IMR-90 (cell line): Measurements from ENCODE around the gene RPS19. TPM values are rescaled to one million over a fixed set of nuclear protein-coding genes. Genes with fewer than 3 reads are reported as not detected.

ENCODE experiments used
- ATAC-seq: fragments of 200-7000 bp; cut with Tn5 transposase; 2 replicates; pipeline ENCODE4 v1.9.1; 2020; ENCODE audit warnings: low read depth, mild to moderate bottlenecking, moderate library complexity
- BruUV-seq: library from RNA; stranded (reverse); fragments of 400-500 nt; replicated peaks from 2 replicates; lab custom pipeline; 2021; lab: Mats Ljungman, UMichigan
- CTCF ChIA-PET: fragments of 300-600 bp; formaldehyde crosslinking; extraction: SDS; loops from one replicate; lab custom pipeline; 2021; ENCODE audit warnings: antibody characterized with exemption; lab: Yijun Ruan, JAX
- POLR2A ChIA-PET: fragments of 300-600 bp; sonication (Branson Sonifier 250); formaldehyde crosslinking; loops from one replicate; lab custom pipeline; 2022; ENCODE audit warnings: antibody characterized with exemption; ENCODE audit not compliant: unreplicated experiment; lab: Charles Lee
- DNase-seq: peaks from one replicate; pipeline ENCODE4 v3.0.0; 2013
- H2AFZ ChIP-seq: replicated peaks from 2 replicates; pipeline ENCODE3; 2013; ENCODE audit warnings: low read length, mild to moderate bottlenecking; ENCODE audit not compliant: poor library complexity
- H2AK5ac ChIP-seq: 2 replicates; pipeline ENCODE4 v1.6.1; 2013; ENCODE audit warnings: low read depth, low read length, inconsistent platforms
- H2AK9ac ChIP-seq: replicated peaks from 2 replicates; pipeline ENCODE3; 2013; ENCODE audit warnings: mild to moderate bottlenecking, low read depth, low read length, moderate library complexity; ENCODE audit not compliant: poor library complexity
- H2BK120ac ChIP-seq: 2 replicates; pipeline ENCODE4 v1.6.1; 2013; ENCODE audit warnings: low read depth, low read length, inconsistent platforms
- H2BK15ac ChIP-seq: 3 replicates; pipeline ENCODE4 v1.6.1; 2013; ENCODE audit warnings: low read depth, low read length, inconsistent platforms
- H2BK20ac ChIP-seq: 2 replicates; pipeline ENCODE4 v1.6.1; 2013; ENCODE audit warnings: low read depth, mild to moderate bottlenecking, inconsistent platforms, low read length, moderate library complexity
- H2BK5ac ChIP-seq: 2 replicates; pipeline ENCODE4 v1.6.1; 2013; ENCODE audit warnings: mild to moderate bottlenecking, low read depth, low read length, inconsistent platforms; ENCODE audit not compliant: poor library complexity, severe bottlenecking
- H3K14ac ChIP-seq: replicated peaks from 2 replicates; pipeline ENCODE4 v1.6.1; 2013; ENCODE audit warnings: low read depth, low read length, inconsistent platforms
- H3K18ac ChIP-seq: 2 replicates; pipeline ENCODE4 v1.6.1; 2013; ENCODE audit warnings: low read depth, low read length, control low read depth
- H3K23ac ChIP-seq: 2 replicates; pipeline ENCODE4 v1.6.1; 2013; ENCODE audit warnings: low read depth, low read length, inconsistent platforms
- H3K27ac ChIP-seq: 2 replicates; pipeline ENCODE4 v1.5.1; 2013; ENCODE audit warnings: mild to moderate bottlenecking, control low read depth, low read length; ENCODE audit not compliant: insufficient read depth
- H3K27me3 ChIP-seq: 2 replicates; pipeline ENCODE4 v1.6.1; 2013; ENCODE audit warnings: low read length; ENCODE audit not compliant: control insufficient read depth, insufficient read depth
- H3K36me3 ChIP-seq: 2 replicates; pipeline ENCODE4 v1.6.1; 2013; ENCODE audit warnings: low read length, mixed read lengths; ENCODE audit not compliant: control insufficient read depth, insufficient read depth
- H3K4ac ChIP-seq: 2 replicates; pipeline ENCODE4 v1.6.1; 2013; ENCODE audit warnings: low read depth, low read length, inconsistent platforms
- H3K4me1 ChIP-seq: 2 replicates; pipeline ENCODE4 v1.6.1; 2013; ENCODE audit warnings: low read length, mixed read lengths; ENCODE audit not compliant: control insufficient read depth, insufficient read depth
- H3K4me2 ChIP-seq: 2 replicates; pipeline ENCODE4 v1.6.1; 2013; ENCODE audit warnings: low read depth, mild to moderate bottlenecking, control low read depth, low read length, moderate library complexity
- H3K4me3 ChIP-seq: 2 replicates; pipeline ENCODE4 v1.5.1; 2013; ENCODE audit warnings: low read depth, mild to moderate bottlenecking, control low read depth, low read length, moderate library complexity; ENCODE audit not compliant: insufficient read depth
- H3K56ac ChIP-seq: 2 replicates; pipeline ENCODE4 v1.6.1; 2013; ENCODE audit warnings: low read length, inconsistent platforms; ENCODE audit not compliant: insufficient read depth; ENCODE audit errors: extremely low read depth
- H3K79me1 ChIP-seq, 2 experiments: 2 replicates each; pipeline ENCODE4 v1.6.1; 2013; ENCODE audit warnings: low read length in 2 of 2, inconsistent platforms in 1 of 2, low read depth in 1 of 2
- H3K9ac ChIP-seq: 2 replicates; pipeline ENCODE4 v1.6.1; 2013; ENCODE audit warnings: low read depth, low read length, control low read depth
- H3K9me1 ChIP-seq: 2 replicates; pipeline ENCODE4 v1.6.1; 2013; ENCODE audit warnings: low read length, inconsistent platforms; ENCODE audit not compliant: insufficient read depth
- H3K9me3 ChIP-seq: 2 replicates; pipeline ENCODE4 v1.6.1; 2013; ENCODE audit warnings: low read length; ENCODE audit not compliant: control insufficient read depth, insufficient read depth
- H4K20me1 ChIP-seq: 2 replicates; pipeline ENCODE4 v1.6.1; 2013; ENCODE audit warnings: low read length, inconsistent platforms; ENCODE audit not compliant: insufficient read depth
- H4K5ac ChIP-seq: 2 replicates; pipeline ENCODE4 v1.6.1; 2013; ENCODE audit warnings: mild to moderate bottlenecking, low read depth, low read length, control low read depth
- H4K8ac ChIP-seq, 2 experiments: 2 replicates each; pipeline ENCODE4 v1.6.1; 2013; ENCODE audit warnings: low read depth in 2 of 2, low read length in 2 of 2, control low read depth in 1 of 2, inconsistent platforms in 1 of 2
- H4K91ac ChIP-seq: 2 replicates; pipeline ENCODE4 v1.6.1; 2013; ENCODE audit warnings: low read depth, low read length, inconsistent platforms; ENCODE audit not compliant: insufficient read depth
- BHLHE40 ChIP-seq: fragments of 150-350 bp; IDR thresholded peaks from 2 replicates; pipeline ENCODE4 v1.6.1; 2016; ENCODE audit warnings: mild to moderate bottlenecking, low read depth, low read length
- CEBPB ChIP-seq: IDR thresholded peaks from 2 replicates; pipeline ENCODE4 v1.6.1; 2012; ENCODE audit warnings: low read depth, low read length, improper control_type of control experiment
- CHD1 ChIP-seq: IDR thresholded peaks from 2 replicates; pipeline ENCODE4 v1.6.1; 2012; ENCODE audit warnings: low read depth, low read length, improper control_type of control experiment
- FOS ChIP-seq: fragments of 150-350 bp; IDR thresholded peaks from 2 replicates; pipeline ENCODE4 v1.6.1; 2016; ENCODE audit warnings: low read depth, low read length
- MAFK ChIP-seq: IDR thresholded peaks from 2 replicates; pipeline ENCODE4 v1.6.1; 2012; ENCODE audit warnings: low read depth, low read length, improper control_type of control experiment
- MAZ ChIP-seq: IDR thresholded peaks from 2 replicates; pipeline ENCODE4 v1.6.1; 2012; ENCODE audit warnings: low read depth, mild to moderate bottlenecking, low read length, improper control_type of control experiment, moderate library complexity, borderline replicate concordance
- MXI1 ChIP-seq: IDR thresholded peaks from 2 replicates; pipeline ENCODE4 v1.6.1; 2012; ENCODE audit warnings: low read depth, mild to moderate bottlenecking, low read length, moderate library complexity, borderline replicate concordance
- NFE2L2 ChIP-seq: fragments of 150-350 bp; IDR thresholded peaks from 2 replicates; pipeline ENCODE4 v1.6.1; 2016; ENCODE audit warnings: low read depth, mild to moderate bottlenecking, low read length
- POLR2A ChIP-seq: IDR thresholded peaks from 2 replicates; pipeline ENCODE4 v1.6.1; 2012; ENCODE audit warnings: mild to moderate bottlenecking, low read depth, low read length
- RAD21 ChIP-seq: IDR thresholded peaks from 2 replicates; pipeline ENCODE4 v1.6.1; 2012; ENCODE audit warnings: low read length, improper control_type of control experiment
- RCOR1 ChIP-seq: IDR thresholded peaks from 2 replicates; pipeline ENCODE4 v1.6.1; 2012; ENCODE audit warnings: mild to moderate bottlenecking, low read length, improper control_type of control experiment; ENCODE audit not compliant: insufficient replicate concordance
- RFX5 ChIP-seq: IDR thresholded peaks from 2 replicates; pipeline ENCODE4 v1.8.0; 2012; ENCODE audit warnings: low read depth, mild to moderate bottlenecking, low read length, moderate library complexity
- SMC3 ChIP-seq: fragments of 150-350 bp; IDR thresholded peaks from 2 replicates; pipeline ENCODE4 v1.6.1; 2016; ENCODE audit warnings: low read depth, mild to moderate bottlenecking, antibody characterized with exemption, low read length, moderate library complexity
- WGBS, 2 experiments: methylation state at CpG; one replicate each; pipeline versions ENCODE4 v1.1.5 to v1.1.7; 2013; ENCODE audit warnings: missing lambda C conversion rate in 2 of 2; ENCODE audit not compliant: insufficient read length in 1 of 2; ENCODE audit errors: extremely low coverage in 2 of 2; 5-methylcytosine and 5-hydroxymethylcytosine counted together
- dilution Hi-C: fragments of 300-500 bp; cut with HindIII; formaldehyde crosslinking; loops from one replicate; pipeline ENCODE4 v1.14.3; 2018; ENCODE audit warnings: low sequenced_read_pairs; ENCODE audit not compliant: unreplicated experiment
- in situ Hi-C: fragments of 300-500 bp; cut with MboI; formaldehyde crosslinking; loops from 3 replicates; pipeline ENCODE4 v1.14.3; 2019; ENCODE audit warnings: low sequenced_read_pairs, inconsistent platforms, mixed read lengths
- intact Hi-C: fragments of 100-400 bp; cut with micrococcal nuclease; formaldehyde crosslinking; loops from 2 replicates; pipeline ENCODE4 v1.10.0; 2022
- polyA plus RNA-seq, 3 experiments: library from polyadenylated mRNA; depleted of rRNA; stranded (reverse); fragments of >200 nt; gene quantifications; 2 replicates each; pipeline ENCODE4 v1.2.3, GENCODE V29; 2012; ENCODE audit warnings: low replicate concordance in 1 of 3
- total RNA-seq: library from RNA; depleted of rRNA; stranded (reverse); fragments of >200 nt; gene quantifications from 2 replicates; pipeline ENCODE4 v1.2.3, GENCODE V29; 2012
- TF ChIP-seq, protein P1 (sequence below): fragments of 150-350 bp; IDR thresholded peaks from 2 replicates; pipeline ENCODE4 v1.6.1; 2017; ENCODE audit warnings: mild to moderate bottlenecking, antibody characterized with exemption, low read length, low read depth
- TF ChIP-seq, protein P2 (sequence below): conservative IDR thresholded peaks from 2 replicates; pipeline ENCODE4 v1.5.1; 2012; ENCODE audit warnings: mild to moderate bottlenecking, low read depth, low read length, improper control_type of control experiment
- TF ChIP-seq, protein P3 (sequence below): fragments of 150-350 bp; IDR thresholded peaks from 2 replicates; pipeline ENCODE4 v1.6.1; 2016; ENCODE audit warnings: low read depth, mild to moderate bottlenecking, low read length, moderate library complexity, borderline replicate concordance

The RPS19 gene
- total and polyA plus RNA-seq, 2 of the 4 experiments (the other 2 are of a cell fraction), result 230 to 3,988 TPM

DNA sequence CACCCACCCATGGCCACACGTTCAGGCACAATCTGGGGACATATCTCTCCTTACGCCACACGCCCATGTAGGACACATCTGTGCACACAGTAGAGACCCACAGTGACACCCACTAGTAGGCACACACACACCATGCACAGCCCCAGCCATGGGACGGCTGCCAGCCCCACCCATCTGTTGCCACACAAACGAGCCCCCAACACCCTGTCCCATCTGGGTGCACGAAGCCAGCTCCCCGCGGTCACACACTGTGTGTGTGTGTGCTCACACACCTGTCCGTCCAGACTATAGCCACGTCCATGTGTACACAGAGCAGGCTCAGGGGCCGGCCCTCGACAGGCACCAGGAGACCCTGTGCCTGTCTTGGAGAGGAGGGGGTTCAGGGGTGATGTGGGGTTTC is 57.6 kb downstream of the RPS19 start:
- H2BK5ac ChIP-seq, result no peak overlapping the region
- dilution Hi-C loops (no loop called here), intact Hi-C loops (no loop called here), in situ Hi-C loops (no loop called here)
- 0 out of 2 replicates have a peak, but pooled peaks cover 2% of the 10 kb centered on the region for H3K4me1 ChIP-seq
- no peak overlapping the region for H3K9ac ChIP-seq
- no peak overlapping the region for H4K91ac ChIP-seq
- DNase-seq (no peak), ATAC-seq (no peak)
- ChIA-PET CTCF (no interaction called here), POLR2A (no interaction called here)
- H2AK5ac ChIP-seq, result no peak overlapping the region
- TF ChIP-seq CEBPB, result no peak
- no peak for TF ChIP-seq NFE2L2
- no peak for TF ChIP-seq RAD21
- no peak for TF ChIP-seq CHD1
- TF ChIP-seq, protein P1, sequence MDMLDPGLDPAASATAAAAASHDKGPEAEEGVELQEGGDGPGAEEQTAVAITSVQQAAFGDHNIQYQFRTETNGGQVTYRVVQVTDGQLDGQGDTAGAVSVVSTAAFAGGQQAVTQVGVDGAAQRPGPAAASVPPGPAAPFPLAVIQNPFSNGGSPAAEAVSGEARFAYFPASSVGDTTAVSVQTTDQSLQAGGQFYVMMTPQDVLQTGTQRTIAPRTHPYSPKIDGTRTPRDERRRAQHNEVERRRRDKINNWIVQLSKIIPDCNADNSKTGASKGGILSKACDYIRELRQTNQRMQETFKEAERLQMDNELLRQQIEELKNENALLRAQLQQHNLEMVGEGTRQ, result no peak
- no peak for TF ChIP-seq SMC3
- TF ChIP-seq POLR2A, result no peak
- TF ChIP-seq, protein P2, sequence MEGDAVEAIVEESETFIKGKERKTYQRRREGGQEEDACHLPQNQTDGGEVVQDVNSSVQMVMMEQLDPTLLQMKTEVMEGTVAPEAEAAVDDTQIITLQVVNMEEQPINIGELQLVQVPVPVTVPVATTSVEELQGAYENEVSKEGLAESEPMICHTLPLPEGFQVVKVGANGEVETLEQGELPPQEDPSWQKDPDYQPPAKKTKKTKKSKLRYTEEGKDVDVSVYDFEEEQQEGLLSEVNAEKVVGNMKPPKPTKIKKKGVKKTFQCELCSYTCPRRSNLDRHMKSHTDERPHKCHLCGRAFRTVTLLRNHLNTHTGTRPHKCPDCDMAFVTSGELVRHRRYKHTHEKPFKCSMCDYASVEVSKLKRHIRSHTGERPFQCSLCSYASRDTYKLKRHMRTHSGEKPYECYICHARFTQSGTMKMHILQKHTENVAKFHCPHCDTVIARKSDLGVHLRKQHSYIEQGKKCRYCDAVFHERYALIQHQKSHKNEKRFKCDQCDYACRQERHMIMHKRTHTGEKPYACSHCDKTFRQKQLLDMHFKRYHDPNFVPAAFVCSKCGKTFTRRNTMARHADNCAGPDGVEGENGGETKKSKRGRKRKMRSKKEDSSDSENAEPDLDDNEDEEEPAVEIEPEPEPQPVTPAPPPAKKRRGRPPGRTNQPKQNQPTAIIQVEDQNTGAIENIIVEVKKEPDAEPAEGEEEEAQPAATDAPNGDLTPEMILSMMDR, result no peak
- TF ChIP-seq RCOR1, result no peak
- TF ChIP-seq MXI1, result no peak
- TF ChIP-seq FOS, result no peak
- no peak for TF ChIP-seq BHLHE40
- TF ChIP-seq MAZ, result no peak
- TF ChIP-seq MAFK, result no peak
- TF ChIP-seq, protein P3, sequence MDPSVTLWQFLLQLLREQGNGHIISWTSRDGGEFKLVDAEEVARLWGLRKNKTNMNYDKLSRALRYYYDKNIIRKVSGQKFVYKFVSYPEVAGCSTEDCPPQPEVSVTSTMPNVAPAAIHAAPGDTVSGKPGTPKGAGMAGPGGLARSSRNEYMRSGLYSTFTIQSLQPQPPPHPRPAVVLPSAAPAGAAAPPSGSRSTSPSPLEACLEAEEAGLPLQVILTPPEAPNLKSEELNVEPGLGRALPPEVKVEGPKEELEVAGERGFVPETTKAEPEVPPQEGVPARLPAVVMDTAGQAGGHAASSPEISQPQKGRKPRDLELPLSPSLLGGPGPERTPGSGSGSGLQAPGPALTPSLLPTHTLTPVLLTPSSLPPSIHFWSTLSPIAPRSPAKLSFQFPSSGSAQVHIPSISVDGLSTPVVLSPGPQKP, result no peak
- TF ChIP-seq RFX5, result no peak
- no peak overlapping the region for H2BK120ac ChIP-seq
- WGBS, 2 experiments, result 52% methylated on average over 3 of the region's 12 CpGs; no CpG with 5 or more reads in 1 of the 2 experiments
- H3K27ac ChIP-seq, result no peak overlapping the region
- H4K20me1 ChIP-seq, result peaks cover 16% of the 10 kb centered on the region
- no peaks in the 10 kb centered on the region for H3K9me3 ChIP-seq
- H3K56ac ChIP-seq, result no peak overlapping the region
- no peaks in the 10 kb centered on the region for H3K36me3 ChIP-seq
- no peak overlapping the region for H3K4me2 ChIP-seq
- no peak overlapping the region for H2BK20ac ChIP-seq
- no peak overlapping the region for H3K4me3 ChIP-seq
- H3K18ac ChIP-seq, result no peak overlapping the region
- no peak overlapping the region for H2BK15ac ChIP-seq
- peaks cover 84% of the 10 kb centered on the region for H3K27me3 ChIP-seq
- H4K5ac ChIP-seq, result no peak overlapping the region
- no peaks in the 10 kb centered on the region for H3K79me1 ChIP-seq
- H4K8ac ChIP-seq, result no peak overlapping the region
- H3K23ac ChIP-seq, result no peak overlapping the region
- no peak overlapping the region for H3K4ac ChIP-seq
- no TSS peak for BruUV-seq
- no peak overlapping the region for H3K14ac ChIP-seq
- H2AK9ac ChIP-seq, result no peak overlapping the region
- no peak overlapping the region for H2AFZ ChIP-seq
- peaks cover 20% of the 10 kb centered on the region for H3K9me1 ChIP-seq
